ENCODE results near the gene HS3ST3A1.
A peak's percentile ranks its signal among the peaks of the same experiment; 100 is the strongest.

HS3ST3A1 gene

GRCh38 chr17:13598353-13599167 is 3.2 kb downstream of the HS3ST3A1 start:
- no peak for DNase-seq (ENCODE audit: low read depth in 2 of 2)

- no peak for DNase-seq (ENCODE audit: low read depth in 2 of 2)
Observed at GRCh38 chr17:13597723-13598347, 3.9 kb downstream of the HS3ST3A1 start.

- no peak for DNase-seq (ENCODE audit: low read depth in 2 of 2)
Observed at GRCh38 chr17:13596241-13596923, 5.3 kb downstream of the HS3ST3A1 start.

GRCh38 chr17:13595599-13595899 is 6.2 kb downstream of the HS3ST3A1 start:
- no peak for DNase-seq (ENCODE audit: low read depth in 2 of 2)

- peak; percentile 60 to 74 for DNase-seq (ENCODE audit: low read depth in 2 of 2)
Observed at GRCh38 chr17:13594762-13595598, 6.7 kb downstream of the HS3ST3A1 start.

GRCh38 chr17:13594310-13594709 is 7.4 kb downstream of the HS3ST3A1 start:
- no peak for DNase-seq (ENCODE audit: low read depth in 2 of 2)

GRCh38 chr17:13593757-13594156 is 8.0 kb downstream of the HS3ST3A1 start:
- DNase-seq (ENCODE audit: low read depth in 2 of 2), result no peak

- no peak for DNase-seq (ENCODE audit: low read depth in 2 of 2)
Observed at GRCh38 chr17:13593021-13593751, 8.5 kb downstream of the HS3ST3A1 start.

- DNase-seq (ENCODE audit: low read depth in 2 of 2), result no peak
Observed at GRCh38 chr17:13592427-13592826, 9.3 kb downstream of the HS3ST3A1 start.

GRCh38 chr17:13590441-13590840 is 11.3 kb downstream of the HS3ST3A1 start:
- no peak for DNase-seq (ENCODE audit: low read depth in 2 of 2)

- no peak for DNase-seq (ENCODE audit: low read depth in 2 of 2)
Observed at GRCh38 chr17:13589658-13590057, 12.1 kb downstream of the HS3ST3A1 start.

- DNase-seq (ENCODE audit: low read depth in 2 of 2), result no peak
Observed at GRCh38 chr17:13587487-13588338, 14.0 kb downstream of the HS3ST3A1 start.

GRCh38 chr17:13584701-13585080 is 17.0 kb downstream of the HS3ST3A1 start:
- DNase-seq (ENCODE audit: low read depth in 2 of 2), result no peak

GRCh38 chr17:13583996-13584700 is 17.6 kb downstream of the HS3ST3A1 start:
- no peak for DNase-seq (ENCODE audit: low read depth in 2 of 2)

GRCh38 chr17:13582776-13583547 is 18.8 kb downstream of the HS3ST3A1 start:
- DNase-seq (ENCODE audit: low read depth in 2 of 2), result no peak

- no peak for DNase-seq (ENCODE audit: low read depth in 2 of 2)
Observed at GRCh38 chr17:13581925-13582324, 19.8 kb downstream of the HS3ST3A1 start.

GRCh38 chr17:13580790-13581189 is 20.9 kb downstream of the HS3ST3A1 start:
- DNase-seq (ENCODE audit: low read depth in 2 of 2), result no peak

GRCh38 chr17:13576661-13577526 is 24.8 kb downstream of the HS3ST3A1 start:
- no peak for DNase-seq (ENCODE audit: low read depth in 2 of 2)

All from stimulated activated CD8-positive, alpha-beta memory T cell treated with anti-CD3 and anti-CD28 coated beads, Interleukin-7, amount 100 ng/mL, for 1 hour (primary cell).